ENCODE measurements around the gene CDK2.
A peak's percentile ranks its signal among the peaks of the same experiment; 100 is the strongest.

CDK2 gene

GRCh38 chr12:55972042-55972441 lies 5.4 kb downstream of the CDK2 start:
- DNase-seq: no peak
- no peak for TF ChIP-seq CTCF (IDR thresholded peaks at IDR 0.05)
- Histone ChIP-seq H3K4me3 (peak overlapping the region in 1 of 2 donors; percentile 100), H3K4me1 (peaks cover 0 to 49% (median 34%) of the 10 kb centered on the region in 4 donors), H3K9me3 (no peaks in the 10 kb centered on the region), H3K36me3 (peaks cover 0 to 23% (median 4%) of the 10 kb centered on the region in 3 donors), H3K27me3 (no peaks in the 10 kb centered on the region), H3K27ac (peak overlapping the region; percentile 82 to 90)
- intact Hi-C loops (cut with DNase I; ENCODE audit: low total_unique reads): no loop called here

GRCh38 chr12:55972456-55972855 lies 5.8 kb downstream of the CDK2 start:
- H3K4me1 ChIP-seq: peaks cover 0 to 49% (median 35%) of the 10 kb centered on the region in 4 donors
- no peak for TF ChIP-seq CTCF (IDR thresholded peaks at IDR 0.05)
- intact Hi-C loops (cut with DNase I; ENCODE audit: low total_unique reads): no loop called here
- peak overlapping the region; percentile 65 to 100 for H3K4me3 ChIP-seq
- H3K36me3 ChIP-seq: peaks cover 0 to 23% (median 4%) of the 10 kb centered on the region in 3 donors
- H3K27me3 ChIP-seq: no peaks in the 10 kb centered on the region
- no peaks in the 10 kb centered on the region for H3K9me3 ChIP-seq
- DNase-seq: no peak
- peak overlapping the region; percentile 82 to 90 for H3K27ac ChIP-seq

GRCh38 chr12:55972911-55973598 lies 6.4 kb downstream of the CDK2 start:
- Histone ChIP-seq H3K4me3 (peak overlapping the region; percentile 65 to 100), H3K9me3 (no peaks in the 10 kb centered on the region), H3K36me3 (peaks cover 0 to 23% (median 4%) of the 10 kb centered on the region in 3 donors), H3K27ac (peak overlapping the region; percentile 82 to 90), H3K4me1 (peaks cover 0 to 49% (median 35%) of the 10 kb centered on the region in 4 donors), H3K27me3 (no peaks in the 10 kb centered on the region)
- TF ChIP-seq CTCF (IDR thresholded peaks at IDR 0.05): no peak
- no peak for DNase-seq
- intact Hi-C loops (cut with DNase I; ENCODE audit: low total_unique reads): no loop called here

DNA sequence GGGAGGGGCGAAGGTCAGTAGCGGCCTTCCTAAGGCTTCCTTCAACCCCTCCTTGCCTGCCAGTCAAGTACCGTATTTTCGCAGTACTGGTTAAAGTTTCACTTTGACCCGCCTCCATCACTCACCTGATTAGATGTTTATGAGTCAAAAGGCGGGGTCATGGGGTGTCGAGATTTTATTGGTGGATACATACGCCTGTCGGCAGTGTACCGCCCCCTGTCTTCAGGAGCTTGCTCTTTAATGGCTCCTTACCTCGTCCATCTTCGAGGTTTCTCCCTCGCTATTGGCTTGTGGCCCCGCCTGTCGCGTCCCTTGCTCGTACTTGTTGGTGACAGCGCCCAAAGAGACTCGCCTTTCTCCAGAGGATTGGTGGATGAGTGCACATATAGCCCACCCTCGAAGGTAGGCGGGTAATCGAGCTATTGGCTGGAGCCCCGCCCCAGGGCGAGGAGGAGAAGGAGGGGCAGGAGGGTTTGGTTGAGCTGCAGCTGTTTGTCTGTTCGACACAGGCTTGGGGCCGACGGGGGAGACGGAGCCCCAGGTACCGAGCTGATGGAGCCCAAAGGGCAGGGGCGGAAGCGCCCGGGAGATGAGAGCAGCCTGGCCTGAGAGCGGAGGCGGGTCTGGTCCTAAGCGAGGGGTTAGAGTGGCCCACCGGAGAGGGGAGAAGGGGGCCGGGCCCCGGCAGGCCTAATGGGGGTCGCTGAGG lies 7.1 kb downstream of the CDK2 start, which contains the start of gene RAB5B:
RAB5B (plus strand) TSS at position 480 of the 709 bp plus-strand sequence. CDS start 12,883 bp downstream, outside the sequence.
- Histone ChIP-seq H3K9me3 (no peaks in the 10 kb centered on the region), H3K27me3 (no peaks in the 10 kb centered on the region), H3K4me3 (peak within 1 kb of the TSS; percentile 82 to 100), H3K4me1 (peaks cover 0 to 51% (median 35%) of the 10 kb centered on the region in 4 donors), H3K27ac (peak within 1 kb of the TSS; percentile 97 to 100), H3K36me3 (peaks cover 0 to 23% (median 4%) of the 10 kb centered on the region in 3 donors)
- TF ChIP-seq CTCF (IDR thresholded peaks at IDR 0.05): peak; percentile 21 to 37
- intact Hi-C loops (cut with DNase I; ENCODE audit: low total_unique reads): no loop called here
- DNase-seq: peak; percentile 100

DNA sequence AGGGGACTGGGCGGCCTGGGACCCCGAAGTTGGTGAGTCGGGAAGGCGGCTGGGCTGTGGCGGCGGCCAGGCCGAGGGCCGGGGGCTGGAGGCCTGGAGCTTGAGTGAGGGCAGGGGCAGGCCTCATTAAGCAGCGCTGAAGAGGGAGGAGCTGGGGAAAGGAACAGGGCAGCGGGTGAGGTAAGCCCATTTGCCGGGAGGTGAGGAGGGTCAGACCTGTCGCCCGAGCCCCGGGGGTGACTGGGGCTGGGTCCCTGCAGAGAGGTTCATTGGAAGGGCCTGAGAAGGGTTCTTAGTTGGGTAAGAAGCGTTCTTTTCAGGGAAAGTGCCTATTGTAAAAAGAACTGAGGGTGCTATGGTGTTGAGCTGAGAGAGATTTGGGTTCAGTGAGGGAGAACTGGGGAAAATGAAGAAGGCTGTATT lies 7.7 kb downstream of the CDK2 start:
- TF ChIP-seq CTCF (IDR thresholded peaks at IDR 0.05): no peak
- H3K27ac ChIP-seq: peak overlapping the region; percentile 97 to 100

More for the DNA sequence above, 7.7 kb downstream of the CDK2 start:
- H3K27me3 ChIP-seq: no peaks in the 10 kb centered on the region
- H3K4me1 ChIP-seq: peaks cover 0 to 53% (median 35%) of the 10 kb centered on the region in 4 donors
- no peaks in the 10 kb centered on the region for H3K9me3 ChIP-seq
- peak overlapping the region; percentile 82 to 100 for H3K4me3 ChIP-seq
- intact Hi-C loops (cut with DNase I; ENCODE audit: low total_unique reads): no loop called here
- H3K36me3 ChIP-seq: peaks cover 0 to 26% (median 4%) of the 10 kb centered on the region in 3 donors
- DNase-seq: peak in 1 of 2 donors; percentile 38

Measured in tibial artery (tissue), 4 donors.